HG02588 (cell line): ENCODE measurements around the gene NPR2.

Source experiments
- ATAC-seq: cut with Tn5 transposase; IDR thresholded peaks from one replicate; pipeline ENCODE4 v1.9.1; 2021; ENCODE audit warnings: mild to moderate bottlenecking, moderate library complexity; ENCODE audit not compliant: unreplicated experiment

The NPR2 gene

DNA sequence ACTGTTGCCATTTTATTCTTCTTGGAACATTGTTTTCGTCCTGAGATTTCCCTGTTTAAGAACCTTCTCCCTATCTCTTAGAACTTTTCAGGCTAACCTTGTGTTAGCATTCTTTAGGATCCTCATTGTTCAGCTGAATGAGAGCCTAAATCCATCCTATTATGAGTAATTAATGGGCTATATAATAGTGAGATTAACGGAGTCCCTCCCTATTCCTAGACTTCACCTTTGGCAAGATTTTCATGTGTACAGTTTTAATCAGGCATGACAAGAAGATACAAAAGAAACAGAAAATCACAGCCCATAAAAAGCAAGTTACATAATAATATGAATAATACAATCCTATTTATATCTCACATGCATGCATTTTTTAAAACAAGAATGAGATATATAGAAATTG is 28.2 kb upstream of the NPR2 start:
- ATAC-seq: no peak

DNA sequence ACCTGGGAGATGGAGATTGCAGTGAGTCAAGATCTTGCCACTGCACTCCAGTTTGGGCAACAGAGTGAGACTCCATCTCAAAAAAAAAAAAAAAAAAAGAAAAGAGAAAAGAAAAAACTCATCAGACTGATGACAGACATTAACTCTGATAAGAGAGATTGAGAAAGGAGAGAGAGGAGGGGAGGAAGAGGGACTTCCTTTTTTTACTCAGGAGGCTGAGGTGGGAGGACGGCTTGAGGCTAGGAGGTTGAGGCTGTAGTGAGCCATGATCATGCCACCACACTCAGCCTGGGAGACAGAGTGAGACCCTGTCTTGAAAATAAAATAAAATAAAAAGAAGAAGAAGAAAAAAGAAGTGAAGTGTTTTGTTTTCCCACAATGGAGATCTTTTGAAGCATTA is 27.6 kb upstream of the NPR2 start:
- ATAC-seq: no peak

GRCh38 chr9:35766997-35767396 is 24.4 kb upstream of the NPR2 start:
- no peak for ATAC-seq

DNA sequence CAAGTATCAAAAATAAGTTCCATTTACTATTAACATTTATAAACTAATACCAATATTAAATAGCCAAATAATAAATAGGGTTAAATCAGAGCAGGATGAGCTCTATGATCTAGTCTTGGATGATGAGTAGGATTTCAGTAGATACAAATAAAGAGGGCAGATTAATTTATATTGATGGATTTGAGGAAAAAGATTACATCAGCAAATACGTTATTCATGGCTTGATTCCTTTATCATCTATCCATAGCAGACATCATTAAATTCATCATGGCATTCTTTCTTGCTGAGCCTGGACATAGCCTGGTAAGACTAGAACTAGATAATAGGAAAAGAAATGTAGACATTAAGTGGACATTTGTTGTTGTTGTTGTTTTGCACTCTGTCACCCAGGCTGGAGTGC is 23.9 kb upstream of the NPR2 start:
- no peak for ATAC-seq

GRCh38 chr9:35769763-35770162 is 21.6 kb upstream of the NPR2 start:
- no peak for ATAC-seq

DNA sequence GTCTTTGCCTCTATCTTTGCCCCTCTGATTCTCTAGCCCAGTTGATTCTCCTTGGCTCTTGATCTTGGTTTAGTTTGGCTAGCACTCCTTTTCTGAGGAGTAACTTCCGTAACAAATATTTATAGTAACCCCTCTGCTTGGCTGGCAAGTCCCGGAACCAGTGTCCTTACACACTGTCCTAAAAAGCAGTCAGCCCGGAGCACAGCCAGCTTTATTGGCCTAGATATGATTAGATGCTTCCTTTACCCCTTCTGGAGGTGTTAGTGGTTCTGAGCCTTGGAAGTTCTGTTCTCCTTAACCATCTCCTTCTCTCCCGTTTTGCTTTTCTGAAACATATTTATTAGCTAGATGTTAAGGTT is 20.3 kb upstream of the NPR2 start:
- no peak for ATAC-seq

DNA sequence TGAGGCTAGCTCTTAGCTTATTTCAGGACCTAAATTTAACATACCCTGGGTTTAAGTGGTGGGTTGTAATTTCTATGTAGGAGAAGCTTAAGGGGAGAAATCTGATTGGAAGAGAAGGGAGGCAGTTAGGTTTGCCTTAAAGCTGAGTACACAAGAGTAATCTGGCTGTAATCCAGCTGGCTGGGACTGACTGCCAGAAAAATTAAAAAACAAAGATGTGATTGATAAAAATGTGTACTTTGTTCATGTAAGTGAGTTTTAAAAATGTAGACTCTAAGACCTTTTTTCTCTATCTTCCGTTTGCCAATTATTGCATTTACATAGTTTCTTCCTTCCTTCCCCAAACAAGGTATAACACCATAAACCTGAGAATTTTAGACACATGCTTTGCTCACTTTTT is 19.9 kb upstream of the NPR2 start:
- ATAC-seq: no peak

- no peak for ATAC-seq
These were observed 19.4 kb upstream of the NPR2 start for GRCh38 chr9:35771943-35772342.

GRCh38 chr9:35774907-35775635 is 16.3 kb upstream of the NPR2 start:
- ATAC-seq: no peak

DNA sequence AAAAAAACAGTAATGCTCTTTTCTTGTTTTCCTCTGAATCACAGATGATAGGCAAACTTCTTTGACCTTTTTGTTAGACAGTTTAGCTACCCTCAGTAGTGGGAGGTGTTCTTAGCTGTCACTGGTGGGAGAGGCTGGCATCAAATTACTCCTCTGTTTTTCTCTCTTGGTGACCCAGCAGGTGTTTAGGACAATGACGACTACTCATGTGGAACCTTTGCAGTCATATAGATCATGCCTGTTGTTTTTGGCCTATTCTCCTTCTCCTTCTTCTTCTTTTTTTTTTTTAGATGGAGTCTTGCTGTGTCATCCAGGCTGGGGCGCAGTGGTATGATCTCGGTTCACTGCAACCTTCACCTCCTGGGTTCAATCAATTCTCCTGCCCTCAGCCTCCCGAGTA is 15.4 kb upstream of the NPR2 start:
- ATAC-seq: no peak

DNA sequence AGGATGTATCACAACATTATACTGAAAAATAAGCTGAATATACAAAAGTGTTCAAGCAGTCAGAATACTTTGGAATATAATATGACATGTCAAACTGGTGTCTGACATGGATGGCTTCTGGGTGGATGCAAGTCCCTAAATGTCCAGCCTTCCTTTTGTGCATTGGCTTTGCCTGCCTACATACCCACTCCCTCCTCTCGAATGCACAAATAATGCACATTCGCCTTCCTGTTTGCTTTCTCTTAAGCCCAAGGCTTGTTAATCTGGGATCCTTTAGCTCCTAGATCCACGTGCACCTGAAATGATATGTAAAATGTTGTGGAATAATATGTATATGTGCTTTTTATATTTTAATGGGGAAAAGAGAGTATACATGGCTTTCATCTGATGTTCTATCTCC is 12.9 kb upstream of the NPR2 start:
- no peak for ATAC-seq

DNA sequence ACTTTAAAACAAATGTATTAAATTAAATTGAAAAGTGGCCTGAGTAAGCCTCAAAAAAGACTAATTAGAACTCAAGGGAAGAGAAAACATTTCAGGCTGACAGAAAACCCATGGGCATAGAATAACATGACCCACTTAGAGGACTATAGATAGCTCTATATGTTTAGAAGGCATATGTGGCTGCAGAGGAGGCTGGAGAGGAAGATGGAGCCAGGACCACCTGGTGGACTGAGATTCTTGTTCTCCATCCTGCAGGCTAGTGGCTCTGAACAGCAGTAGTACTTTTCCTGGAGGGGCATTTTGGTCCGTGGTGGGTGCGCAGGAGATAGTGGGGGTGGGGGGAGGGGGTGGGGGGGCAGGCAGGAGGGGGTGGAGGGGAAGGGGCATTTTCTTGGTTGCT is 10.3 kb upstream of the NPR2 start:
- no peak for ATAC-seq

DNA sequence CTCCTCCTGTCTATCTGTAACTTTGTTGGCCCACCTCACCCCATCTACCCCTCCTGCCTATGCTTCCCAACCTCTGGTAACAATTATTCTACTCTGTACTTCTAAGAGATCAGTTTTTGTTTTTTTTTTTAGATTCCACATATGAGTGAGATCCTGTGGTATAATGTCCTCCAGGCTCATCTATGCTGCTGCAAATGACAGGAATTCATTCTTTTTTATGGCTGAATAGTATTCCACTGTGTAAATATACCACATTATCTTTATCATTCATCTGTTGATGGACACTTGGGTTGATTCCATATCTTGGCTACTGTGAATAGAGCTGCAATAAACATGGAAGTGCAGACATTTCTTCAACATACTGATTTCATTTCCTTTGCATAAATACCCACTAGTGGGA is 8.0 kb upstream of the NPR2 start:
- no peak for ATAC-seq

DNA sequence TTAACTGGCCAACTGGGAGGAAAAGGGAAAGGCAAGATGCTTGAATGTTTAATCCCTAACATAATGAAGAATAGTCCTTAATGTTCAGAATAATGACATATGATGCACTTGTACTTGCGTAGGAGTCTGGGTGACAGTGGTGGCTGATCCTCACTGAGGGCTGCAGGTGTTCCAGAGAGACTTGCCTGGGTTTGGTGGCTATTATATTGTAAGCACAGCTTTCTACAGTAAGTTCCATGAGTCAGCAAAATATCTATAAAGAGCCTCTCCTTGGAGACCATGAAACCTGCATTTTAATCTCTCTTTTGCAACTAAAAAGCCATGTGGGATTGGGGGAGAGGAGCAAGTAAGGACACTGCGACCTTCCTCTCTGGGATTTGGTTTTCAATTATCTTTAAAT is 1.9 kb upstream of the NPR2 start:
- no peak for ATAC-seq

- no peak for ATAC-seq
These were observed 1.4 kb upstream of the NPR2 start for GRCh38 chr9:35790025-35790384.

- ATAC-seq: no peak
These were observed 750 bp upstream of the NPR2 start for GRCh38 chr9:35790385-35791296.

DNA sequence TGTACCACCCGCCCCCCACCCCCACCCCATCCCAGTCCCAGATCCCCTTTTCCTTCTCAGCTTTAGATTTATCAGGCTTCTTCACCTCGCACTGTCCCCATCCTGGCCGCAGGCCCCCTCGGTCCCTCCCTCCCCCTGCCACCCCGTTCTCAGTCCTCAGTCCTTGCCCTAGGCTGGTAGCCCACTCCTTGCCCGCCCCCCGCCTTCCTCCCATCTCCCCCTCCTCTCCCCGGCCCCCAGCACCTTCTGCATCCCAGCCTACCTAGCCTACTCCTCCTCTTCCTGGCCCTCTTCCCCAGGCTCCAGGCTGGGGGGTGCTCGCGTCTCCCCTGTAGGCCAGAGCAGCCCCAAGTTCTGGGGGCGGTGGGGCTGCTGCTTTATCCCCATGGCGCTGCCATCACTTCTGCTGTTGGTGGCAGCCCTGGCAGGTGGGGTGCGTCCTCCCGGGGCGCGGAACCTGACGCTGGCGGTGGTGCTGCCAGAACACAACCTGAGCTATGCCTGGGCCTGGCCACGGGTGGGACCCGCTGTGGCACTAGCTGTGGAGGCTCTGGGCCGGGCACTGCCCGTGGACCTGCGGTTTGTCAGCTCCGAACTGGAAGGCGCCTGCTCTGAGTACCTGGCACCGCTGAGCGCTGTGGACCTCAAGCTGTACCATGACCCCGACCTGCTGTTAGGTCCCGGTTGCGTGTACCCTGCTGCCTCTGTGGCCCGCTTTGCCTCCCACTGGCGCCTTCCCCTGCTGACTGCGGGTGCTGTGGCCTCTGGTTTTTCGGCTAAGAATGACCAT is 828 bp downstream of the NPR2 start:
- ATAC-seq: no peak

GRCh38 chr9:35792826-35793225 is 1.4 kb downstream of the NPR2 start:
- no peak for ATAC-seq

DNA sequence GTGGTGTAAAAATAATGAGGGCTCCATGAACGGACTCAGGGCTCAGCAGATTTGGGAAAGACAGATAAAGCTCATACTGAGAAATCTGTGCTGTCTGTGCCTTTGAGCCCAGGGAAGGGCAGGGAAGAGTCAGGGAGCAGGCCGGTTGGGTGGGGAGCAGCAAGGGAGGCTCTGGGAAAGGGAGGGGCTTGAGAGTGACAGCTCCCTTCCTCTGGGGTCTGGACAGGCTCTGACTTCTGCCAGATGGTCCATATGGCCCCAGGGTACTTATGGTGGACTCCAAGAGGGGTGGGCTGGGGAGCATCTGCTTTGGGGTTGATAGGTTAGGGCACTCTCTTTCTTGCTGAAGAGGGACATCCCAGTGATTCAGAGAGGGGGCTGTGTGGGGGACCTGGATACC is 2.1 kb downstream of the NPR2 start:
- ATAC-seq: no peak

DNA sequence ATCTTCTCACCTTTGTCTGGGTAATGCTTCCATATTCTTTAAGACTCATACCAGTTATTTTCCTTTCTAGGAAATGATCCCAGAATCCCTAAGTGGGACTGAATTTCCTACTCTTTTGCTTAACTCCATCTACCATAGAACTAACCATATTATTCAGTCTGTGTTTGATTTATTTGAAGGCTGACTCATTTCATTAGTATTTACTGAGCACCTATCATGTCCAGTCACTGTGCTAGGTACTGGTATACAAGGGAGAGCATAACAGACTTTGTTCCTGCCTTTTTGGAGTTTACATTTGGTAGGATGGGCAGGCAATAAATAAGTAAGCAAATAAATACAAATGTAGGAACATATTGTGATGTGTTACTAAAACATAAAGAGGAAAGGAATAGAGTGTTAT is 4.3 kb downstream of the NPR2 start:
- ATAC-seq: no peak

DNA sequence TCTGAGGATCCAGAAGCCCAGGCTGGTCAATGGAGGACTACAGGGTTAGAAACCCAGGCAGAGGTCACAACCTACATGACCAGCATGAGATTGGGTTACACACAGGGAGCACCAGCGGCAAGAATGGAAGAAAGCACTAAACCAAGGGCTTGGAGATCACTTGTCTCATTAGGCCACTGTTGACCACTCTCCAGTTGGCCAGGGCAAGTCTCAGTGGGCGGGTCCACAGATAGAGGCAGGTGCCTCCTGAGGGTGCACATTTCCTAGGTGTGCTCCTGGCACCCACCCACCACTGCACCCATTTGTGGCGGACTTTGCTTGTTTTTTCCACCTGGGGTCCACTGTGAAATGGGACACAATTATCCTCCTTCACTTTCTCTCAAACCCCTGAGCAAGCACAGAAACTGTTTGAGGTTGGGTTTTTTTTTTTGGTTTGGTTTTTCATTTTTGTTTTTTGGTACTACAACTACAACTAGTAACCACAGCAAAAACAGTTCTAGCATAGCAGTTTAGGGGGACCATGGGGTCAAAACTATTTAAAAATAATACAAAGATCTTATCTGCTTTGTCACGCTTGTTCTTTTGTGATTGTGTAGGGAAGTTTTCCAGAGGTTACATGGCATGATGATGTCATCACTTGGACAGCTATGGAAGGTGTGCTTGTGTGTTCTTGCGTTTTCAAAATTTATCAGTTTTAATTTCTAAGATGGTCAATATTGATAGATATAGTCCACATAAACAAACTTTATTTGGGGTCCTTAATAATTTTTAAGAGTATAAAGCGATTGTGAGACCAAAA is 6.1 kb downstream of the NPR2 start:
- no peak for ATAC-seq
